NCI-H1694 treated with DMSO at 0.1 percent for 48 hours (cell line): ENCODE data around the gene TRIP6.
"Not testable (repeated sequence)": the region's sequence is repeated elsewhere in the genome, so short reads cannot be mapped to it uniquely, and the experiment has no call there.

Source experiments
- DNase-seq: peaks from one replicate; lab custom pipeline; 2025; lab: John Stamatoyannopoulos, UW

The TRIP6 gene

GRCh38 chr7:100837099-100837836, 29.9 kb upstream of the TRIP6 start:
- DNase-seq, result no peak

DNA sequence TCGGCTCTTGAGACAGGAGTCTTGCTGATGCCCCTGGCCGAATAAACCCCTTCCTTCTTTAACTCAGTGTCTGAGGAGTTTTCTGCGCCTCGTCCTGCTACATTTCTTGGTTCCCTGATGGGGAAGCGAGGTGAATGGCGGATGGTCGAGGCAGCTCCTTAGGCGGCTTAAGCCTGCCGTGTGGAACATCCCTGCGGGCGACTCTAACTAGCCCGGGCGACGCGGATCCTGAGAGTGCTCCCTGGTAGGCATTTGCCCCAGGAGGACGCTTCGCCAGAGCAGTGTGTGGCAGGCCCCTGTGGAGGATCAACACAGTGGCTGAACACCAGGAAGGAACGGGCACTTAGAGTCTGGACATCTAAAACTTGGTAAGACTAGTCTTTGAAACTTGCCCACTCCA, 27.8 kb upstream of the TRIP6 start:
- DNase-seq, result no peak

- DNase-seq, result no peak
These were observed 26.6 kb upstream of the TRIP6 start for GRCh38 chr7:100840470-100841100.

DNA sequence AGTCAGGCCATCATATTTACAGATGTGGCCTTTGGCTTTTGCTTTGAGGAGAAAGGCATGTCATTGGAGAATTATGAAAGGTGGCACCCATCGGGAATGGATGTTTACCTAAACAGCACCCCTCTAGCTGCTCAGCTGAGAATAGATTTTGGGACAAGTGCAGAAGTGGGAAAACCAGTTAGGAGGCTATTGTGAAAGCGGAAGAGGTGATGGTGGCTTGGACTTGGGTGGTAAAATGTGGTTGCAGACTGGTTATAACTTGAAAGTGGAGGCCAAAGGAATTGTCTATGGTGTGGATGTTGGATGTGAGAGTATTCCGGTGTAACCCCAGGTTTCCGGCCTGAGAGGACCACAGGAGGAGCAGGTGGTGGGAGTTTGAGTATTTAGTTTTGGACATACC, 19.8 kb upstream of the TRIP6 start:
- DNase-seq, result no peak

DNA sequence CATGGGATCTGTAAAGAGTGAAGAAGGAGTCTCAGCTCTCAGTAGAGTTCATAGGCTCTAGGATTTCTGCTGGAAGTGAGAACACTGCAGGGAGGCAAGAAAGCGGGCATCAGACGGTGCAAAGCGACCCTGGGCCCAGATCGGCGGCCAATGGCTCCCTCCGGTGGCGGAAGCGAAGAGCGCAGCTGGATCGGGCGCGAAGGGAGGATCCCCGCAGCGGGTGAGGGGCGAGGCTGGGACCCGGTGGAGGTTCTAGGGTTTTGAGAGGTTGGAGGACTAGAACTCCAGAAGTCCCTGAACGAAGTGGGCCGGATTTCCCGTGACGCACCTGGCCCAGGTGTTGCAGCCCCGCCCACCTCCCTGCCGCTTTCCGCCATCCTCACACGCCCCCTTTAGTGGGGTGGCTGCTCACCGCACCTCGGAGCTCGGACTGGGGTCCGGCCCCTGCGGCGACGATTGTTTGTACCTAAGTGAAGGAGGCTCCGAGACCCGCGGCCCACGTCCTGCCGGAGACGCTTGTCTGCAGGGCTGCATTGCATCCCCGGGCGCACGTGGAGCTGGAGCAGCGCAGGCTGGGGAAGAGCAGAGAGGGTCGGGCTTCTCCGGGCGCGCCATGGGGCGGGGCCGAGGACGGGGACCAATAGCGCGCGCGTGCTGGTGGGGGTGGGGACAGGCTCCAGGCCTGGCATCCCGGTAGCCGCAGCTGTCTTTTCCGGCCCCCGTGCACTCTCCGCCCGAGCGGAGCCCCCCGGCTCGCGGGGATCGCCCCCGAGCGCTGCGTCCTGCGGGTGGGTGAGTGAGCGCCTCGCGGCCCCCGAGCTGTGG, 14.9 kb upstream of the TRIP6 start, which contains the start of gene SLC12A9:
SLC12A9 (plus strand) TSS at position 666 of the 825 bp plus-strand sequence. CDS start 1,485 bp downstream, outside the sequence.
- DNase-seq, result peak; percentile 78

DNA sequence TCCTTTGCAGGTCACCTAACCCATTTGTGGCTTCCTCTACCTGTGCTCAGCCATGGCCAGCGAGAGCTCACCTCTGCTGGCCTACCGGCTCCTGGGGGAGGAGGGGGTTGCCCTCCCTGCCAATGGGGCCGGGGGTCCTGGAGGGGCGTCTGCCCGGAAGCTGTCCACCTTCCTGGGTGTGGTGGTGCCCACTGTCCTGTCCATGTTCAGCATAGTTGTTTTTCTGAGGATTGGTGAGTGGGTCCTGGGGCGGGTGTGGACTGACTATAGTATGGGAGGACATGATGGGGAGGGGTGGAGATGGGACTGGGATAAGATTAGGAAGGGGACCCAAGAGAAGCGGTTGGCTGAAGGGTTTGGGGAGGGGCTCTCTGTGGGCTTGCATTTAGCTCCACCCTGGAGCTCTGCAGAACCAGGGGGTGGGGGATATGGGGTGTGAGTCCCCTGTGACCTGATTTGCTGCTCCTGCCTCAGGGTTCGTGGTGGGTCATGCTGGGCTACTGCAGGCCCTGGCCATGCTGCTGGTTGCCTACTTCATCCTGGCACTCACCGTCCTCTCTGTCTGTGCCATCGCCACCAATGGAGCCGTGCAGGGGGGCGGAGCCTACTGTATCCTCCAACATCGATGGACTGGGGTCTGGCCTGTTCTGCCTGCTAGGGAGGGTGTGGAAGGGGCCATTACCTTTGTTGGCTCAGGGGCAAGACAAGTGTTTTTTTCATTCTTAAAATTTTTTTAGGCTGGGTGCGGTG, 12.9 kb upstream of the TRIP6 start:
- DNase-seq, result no peak

GRCh38 chr7:100854899-100855298, 12.3 kb upstream of the TRIP6 start:
- not testable (repeated sequence) for DNase-seq

- no peak for DNase-seq
These were observed 11.7 kb upstream of the TRIP6 start for GRCh38 chr7:100855515-100855914.

- no peak for DNase-seq
These were observed 10.3 kb upstream of the TRIP6 start for GRCh38 chr7:100856871-100857282.

- no peak for DNase-seq
These were observed 7.3 kb upstream of the TRIP6 start for GRCh38 chr7:100859856-100860255.

GRCh38 chr7:100860702-100861615, 6.2 kb upstream of the TRIP6 start:
- DNase-seq, result no peak

- DNase-seq, result no peak
These were observed 5.6 kb upstream of the TRIP6 start for GRCh38 chr7:100861616-100861985.

DNA sequence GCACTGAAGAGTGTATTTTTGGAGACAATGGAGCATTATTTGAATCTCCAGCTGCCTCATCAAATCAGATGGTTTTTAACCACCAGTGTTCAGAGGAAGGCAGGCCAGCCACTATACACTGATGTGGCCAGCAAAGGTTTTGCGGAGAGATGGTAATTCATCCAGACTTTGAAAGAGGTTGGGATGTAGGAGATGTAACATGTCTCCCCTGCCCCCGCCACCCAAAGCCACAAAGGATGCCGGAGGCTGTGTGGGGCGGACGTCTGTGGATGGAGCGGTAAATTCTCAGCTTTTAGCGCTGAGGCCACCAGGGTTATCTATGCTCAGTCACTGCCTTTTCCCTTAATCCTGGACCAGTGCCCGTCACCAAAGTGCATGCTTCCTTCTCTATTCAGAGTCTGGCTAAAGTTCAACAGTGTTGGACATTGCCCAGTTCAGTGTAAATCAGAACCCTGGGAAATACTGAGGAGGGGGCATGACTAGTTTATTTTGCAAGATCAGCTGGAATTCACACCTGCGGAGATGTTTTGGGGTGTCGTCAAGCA, 3.7 kb upstream of the TRIP6 start:
- no peak for DNase-seq

DNA sequence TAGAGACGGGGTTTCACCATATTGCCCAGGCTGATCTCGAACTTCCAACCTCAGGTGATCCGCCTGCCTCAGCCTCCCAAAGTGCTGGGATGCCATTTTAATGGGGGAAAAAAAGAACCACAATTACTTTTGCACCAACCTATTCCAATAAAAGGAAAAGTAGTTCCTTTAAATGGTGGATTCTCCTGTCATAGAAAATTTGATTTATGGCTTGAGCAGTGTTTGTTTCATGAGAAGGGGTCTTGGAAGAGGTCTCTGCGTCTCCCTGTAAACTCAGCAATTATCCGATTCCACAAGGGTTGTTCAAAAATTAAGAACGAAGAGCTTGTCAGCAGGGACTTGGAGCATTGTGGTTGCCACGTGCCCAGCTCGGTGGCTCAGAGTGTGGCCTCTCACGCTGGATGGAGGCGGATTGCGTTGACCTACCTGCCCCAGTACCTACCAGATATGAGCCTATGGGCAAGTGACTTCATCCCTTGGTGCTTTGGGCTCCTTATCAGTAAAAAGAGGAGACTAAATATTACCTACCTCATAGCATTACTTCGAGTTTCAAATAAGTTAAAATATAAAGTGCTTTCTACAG, 2.8 kb upstream of the TRIP6 start:
- DNase-seq, result no peak

DNA sequence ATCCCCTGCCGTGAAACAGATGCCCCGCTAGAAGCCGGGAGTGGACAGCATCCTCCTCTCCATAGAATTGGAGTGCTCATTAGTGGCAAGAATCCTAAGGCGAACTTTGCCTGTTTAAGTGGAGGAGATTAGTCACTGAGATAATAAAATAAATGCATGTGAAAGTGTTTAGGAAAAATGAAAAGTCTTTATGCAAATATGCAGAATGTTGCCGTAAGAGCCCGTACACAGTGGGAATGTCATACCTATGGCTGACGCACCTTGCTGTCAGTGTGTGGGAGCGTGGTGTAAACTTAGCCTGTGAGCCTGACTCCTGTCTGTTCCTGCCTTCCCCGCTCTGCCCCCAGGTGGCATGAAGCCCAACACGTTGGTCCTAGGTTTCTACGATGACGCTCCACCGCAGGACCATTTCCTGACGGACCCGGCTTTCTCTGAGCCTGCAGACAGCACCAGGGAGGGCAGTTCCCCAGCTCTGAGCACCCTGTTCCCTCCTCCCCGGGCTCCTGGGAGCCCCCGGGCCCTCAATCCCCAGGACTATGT, 1.7 kb upstream of the TRIP6 start:
- no peak for DNase-seq

GRCh38 chr7:100865938-100866728, 1.1 kb upstream of the TRIP6 start:
- peak; percentile 39 for DNase-seq

DNA sequence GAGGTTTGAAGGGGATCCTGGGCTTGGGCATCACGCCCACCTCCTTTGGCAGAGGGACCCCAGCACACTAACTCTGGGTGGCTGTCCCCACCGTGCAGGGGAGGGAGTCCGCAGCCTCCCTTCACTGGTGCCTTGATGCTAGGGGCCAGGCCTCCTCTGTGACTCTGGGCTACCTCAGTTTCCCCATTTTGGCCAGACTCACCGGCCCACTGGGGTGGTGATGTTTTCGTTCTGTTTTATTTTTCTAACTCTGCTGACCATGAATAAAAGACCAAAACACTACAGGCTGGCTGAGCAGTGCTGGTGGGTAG, 503 bp upstream of the TRIP6 start:
- DNase-seq, result no peak

GRCh38 chr7:100867776-100868485, 744 bp downstream of the TRIP6 start:
- no peak for DNase-seq
